GM12878 (cell line): Measurements from ENCODE around the gene ZPBP2. TPM values are rescaled to one million over a fixed set of nuclear protein-coding genes. Genes with fewer than 3 reads are reported as not detected.
A peak's percentile ranks its signal among the peaks of the same experiment; 100 is the strongest.

Experiments used
- ATAC-seq: fragments of 200-7000 bp; cut with Tn5 transposase; 3 replicates; pipeline ENCODE4 v1.9.1; 2020; ENCODE audit warnings: mild to moderate bottlenecking, moderate library complexity
- BruUV-seq: library from RNA; stranded (reverse); fragments of 400-500 nt; replicated peaks from 2 replicates; lab custom pipeline; 2021; lab: Mats Ljungman, UMichigan
- CTCF ChIA-PET: fragments of 300-600 bp; sonication (Branson Sonifier 250); formaldehyde crosslinking; extraction: SDS; loops from one replicate; lab custom pipeline; 2021; ENCODE audit warnings: inconsistent platforms; lab: Yijun Ruan, JAX
- POLR2A ChIA-PET: fragments of 350-600 bp; formaldehyde crosslinking; extraction: SDS; loops from one replicate; lab custom pipeline; 2021; ENCODE audit warnings: inconsistent platforms; lab: Charles Lee
- RAD21 ChIA-PET: fragments of 300-600 bp; sonication (Branson Sonifier 250); formaldehyde crosslinking; loops from one replicate; lab custom pipeline; 2023; ENCODE audit warnings: antibody characterized with exemption; ENCODE audit not compliant: unreplicated experiment; lab: Charles Lee
- SMC1A ChIA-PET: fragments of 300-600 bp; sonication (Branson Sonifier 250); formaldehyde crosslinking; loops from one replicate; lab custom pipeline; 2023; ENCODE audit not compliant: unreplicated experiment, uncharacterized antibody; lab: Charles Lee
- DNase-seq: peaks from one replicate; pipeline ENCODE4 v3.0.0-alpha.2; 2011; ENCODE audit warnings: low read depth, low spot score
- FAIRE-seq: peaks from 3 replicates; lab custom pipeline; 2011; peaks lifted over from hg19 to GRCh38; lab: Jason Lieb, UNC
- H2AFZ ChIP-seq: 2 replicates; pipeline ENCODE4 v1.6.0; 2011; ENCODE audit warnings: low read depth, low read length, control low read depth; ENCODE audit not compliant: control insufficient read depth
- H3K27ac ChIP-seq: 2 replicates; pipeline ENCODE4 v1.5.1; 2011; ENCODE audit warnings: control low read depth; ENCODE audit not compliant: control insufficient read depth, insufficient read depth
- H3K27me3 ChIP-seq, 2 experiments: replicated peaks in 1 of 2; 2 replicates each; pipeline versions ENCODE4 v1.6.0 to v1.6.1; 2011; ENCODE audit warnings: low read length in 1 of 2; ENCODE audit not compliant: control insufficient read depth in 2 of 2, insufficient read depth in 2 of 2
- H3K36me3 ChIP-seq, 2 experiments: 2 replicates each; pipeline ENCODE4 v1.5.1; 2011; ENCODE audit warnings: low read length in 1 of 2; ENCODE audit not compliant: control insufficient read depth in 2 of 2, insufficient read depth in 2 of 2
- H3K4me1 ChIP-seq: 2 replicates; pipeline ENCODE4 v1.6.1; 2011; ENCODE audit warnings: mild to moderate bottlenecking, low read length, moderate library complexity, mixed read lengths; ENCODE audit not compliant: control insufficient read depth, insufficient read depth
- H3K4me2 ChIP-seq: 2 replicates; pipeline ENCODE4 v1.6.0; 2011; ENCODE audit warnings: control low read depth; ENCODE audit not compliant: control insufficient read depth, insufficient read depth
- H3K4me3 ChIP-seq: fragments of 200-600 bp; sonication (generic); 2 replicates; pipeline ENCODE4 v1.5.1; 2016
- H3K79me2 ChIP-seq: 2 replicates; pipeline ENCODE4 v1.6.0; 2011; ENCODE audit warnings: low read length; ENCODE audit not compliant: control insufficient read depth, insufficient read depth
- H3K9ac ChIP-seq: 2 replicates; pipeline ENCODE4 v1.8.0; 2011; ENCODE audit warnings: low read length, control low read depth, mixed read lengths; ENCODE audit not compliant: control insufficient read depth, insufficient read depth
- H3K9me3 ChIP-seq: replicated peaks from 3 replicates; pipeline ENCODE4 v1.5.1; 2011; ENCODE audit warnings: mild to moderate bottlenecking, low read length; ENCODE audit not compliant: control insufficient read depth, insufficient read depth
- H4K20me1 ChIP-seq: 2 replicates; pipeline ENCODE4 v1.6.0; 2011; ENCODE audit not compliant: control insufficient read depth, insufficient read depth
- ATF2 ChIP-seq: IDR thresholded peaks from 2 replicates; pipeline ENCODE4 v1.6.1; 2012; ENCODE audit warnings: low read length, inconsistent platforms
- DPF2 ChIP-seq: fragments of 450-650 bp; IDR thresholded peaks from 2 replicates; pipeline ENCODE4 v1.6.1; 2017; ENCODE audit warnings: mild to moderate bottlenecking
- EED ChIP-seq: sonication (generic); IDR thresholded peaks from 2 replicates; pipeline ENCODE4 v1.6.1; 2016; ENCODE audit warnings: antibody characterized with exemption, low read depth
- ESRRA ChIP-seq: IDR thresholded peaks from 2 replicates; pipeline ENCODE4 v1.6.1; 2012; ENCODE audit warnings: mild to moderate bottlenecking, low read length, improper control_type of control experiment
- FOS ChIP-seq: IDR thresholded peaks from 3 replicates; pipeline ENCODE4 v1.6.1; 2011; ENCODE audit warnings: borderline replicate concordance; ENCODE audit not compliant: insufficient read length; ENCODE audit errors: extremely low read depth
- JUNB ChIP-seq: IDR thresholded peaks from 2 replicates; pipeline ENCODE4 v1.6.1; 2016; ENCODE audit warnings: antibody characterized with exemption, mild to moderate bottlenecking
- MEF2A ChIP-seq: IDR thresholded peaks from 2 replicates; pipeline ENCODE4 v1.6.1; 2011; ENCODE audit warnings: low read depth, mild to moderate bottlenecking, low read length, moderate library complexity; ENCODE audit not compliant: insufficient read depth
- MLLT1 ChIP-seq: fragments of 450-650 bp; IDR thresholded peaks from 2 replicates; pipeline ENCODE4 v1.6.1; 2016; ENCODE audit warnings: mild to moderate bottlenecking
- MTA2 ChIP-seq: fragments of 450-650 bp; IDR thresholded peaks from 2 replicates; pipeline ENCODE4 v1.6.1; 2016; ENCODE audit warnings: low read depth, mild to moderate bottlenecking, moderate library complexity
- NBN ChIP-seq: fragments of 450-650 bp; IDR thresholded peaks from 2 replicates; pipeline ENCODE4 v1.6.1; 2016
- NFIC ChIP-seq: IDR thresholded peaks from 2 replicates; pipeline ENCODE4 v1.6.1; 2012; ENCODE audit warnings: low read depth, mild to moderate bottlenecking, inconsistent platforms, low read length, moderate library complexity
- NR2C1 ChIP-seq: fragments of 450-650 bp; IDR thresholded peaks from 2 replicates; pipeline ENCODE4 v1.6.1; 2017; ENCODE audit warnings: antibody characterized with exemption, mild to moderate bottlenecking, moderate library complexity
- SMAD1 ChIP-seq: fragments of 450-650 bp; IDR thresholded peaks from 2 replicates; pipeline ENCODE4 v1.6.1; 2018; ENCODE audit warnings: mild to moderate bottlenecking, low read depth; ENCODE audit not compliant: partially characterized antibody
- SMC3 ChIP-seq: IDR thresholded peaks from 2 replicates; pipeline ENCODE4 v1.6.1; 2011; ENCODE audit warnings: low read length, improper control_type of control experiment, borderline replicate concordance
- TBL1XR1 ChIP-seq: IDR thresholded peaks from 2 replicates; pipeline ENCODE4 v1.6.1; 2012; ENCODE audit warnings: low read depth, low read length, improper control_type of control experiment
- ZBTB40 ChIP-seq: fragments of 450-650 bp; IDR thresholded peaks from 2 replicates; pipeline ENCODE4 v1.6.1; 2016; ENCODE audit warnings: mild to moderate bottlenecking, moderate library complexity, borderline replicate concordance
- ZZZ3 ChIP-seq: IDR thresholded peaks from 2 replicates; pipeline ENCODE4 v1.6.1; 2011; ENCODE audit warnings: low read depth; ENCODE audit not compliant: control insufficient read depth, insufficient read length
- WGBS: methylation state at CpG from one replicate; pipeline ENCODE4 v1.1.6; 2016; ENCODE audit warnings: low lambda C conversion rate; ENCODE audit not compliant: insufficient replicate concordance, insufficient coverage; ENCODE audit errors: missing lambda C conversion rate; 5-methylcytosine and 5-hydroxymethylcytosine counted together
- in situ Hi-C: fragments of 300-500 bp; cut with MboI; formaldehyde crosslinking; loops from 9 replicates; pipeline ENCODE4 v1.14.3; 2018; ENCODE audit warnings: mixed read lengths
- intact Hi-C: fragments of 100-400 bp; cut with micrococcal nuclease; formaldehyde crosslinking; loops from one replicate; pipeline ENCODE4 v1.14.2; 2022; ENCODE audit not compliant: unreplicated experiment
- polyA plus RNA-seq, 11 experiments: library from polyadenylated mRNA; depleted of rRNA in 4 of 11; unstranded in 6 of 11; stranded (reverse) in 5 of 11; fragments of >200 nt; fragmentation: Nextera tagmentation in 4 of 11; fragmentation: Illumina TruSeq in 1 of 11; extraction: Ambion mirVana in 4 of 11; extraction: Trizol in 1 of 11; gene quantifications; 1 replicate in 1 of 11; 2 replicates in 10 of 11; pipeline versions ENCODE4 v1.2.1 to v1.2.3, GENCODE V29; 2011 to 2016; ENCODE audit warnings: inconsistent platforms in 2 of 11, missing spikeins in 2 of 11, low read depth in 1 of 11
- total RNA-seq, 4 experiments: library from RNA; depleted of rRNA in 3 of 4; stranded (reverse); fragments of >200 nt in 3 of 4; fragmentation: Illumina TruSeq in 1 of 4; extraction: Trizol in 1 of 4; gene quantifications; 2 replicates each; pipeline versions ENCODE4 v1.2.1 to v1.2.3, GENCODE V29; 2013 to 2021

ZPBP2 gene
- total and polyA plus RNA-seq, 10 of the 15 experiments (the other 5 are each of a cell fraction or from before 2014, with no cell fraction given) = 0.33 to 1.0 (median 0.58) TPM

GRCh38 chr17:39818358-39819000, 49.5 kb upstream of the ZPBP2 start:
- ATAC-seq (peak; percentile 59), DNase-seq (no peak), FAIRE-seq (no peak)
- peaks cover 7 to 20% of the 10 kb centered on the region in 2 experiments for H3K36me3 ChIP-seq
- no peak overlapping the region for H3K4me3 ChIP-seq
- no peak overlapping the region for H2AFZ ChIP-seq
- peaks cover 37% of the 10 kb centered on the region for H3K79me2 ChIP-seq
- BruUV-seq = no TSS peak
- CTCF ChIA-PET = interaction anchor here (0.7 to 4.1 kb wide), 5 partner anchors 10 to 162 kb away, joined by 3 to 17 read pairs (median 3); partner anchors contain the start of gene PSMD3
- peak overlapping the region; percentile 24 for H3K4me2 ChIP-seq
- in situ Hi-C loops = no loop called here
- no peak overlapping the region for H3K9ac ChIP-seq
- peaks cover 11% of the 10 kb centered on the region; the same call in 2 of the 3 replicates for H3K9me3 ChIP-seq
- 9% methylated on average over 9 of the region's 9 CpGs for WGBS
- no peaks in the 10 kb centered on the region for H3K27me3 ChIP-seq
- intact Hi-C loops = no loop called here
- RAD21 ChIA-PET = interaction anchor here (0.9 to 4.1 kb wide), 10 partner anchors 11 to 63 kb away, joined by 3 to 49 read pairs (median 5); partner anchors contain the start of gene IKZF3
- SMC1A ChIA-PET = interaction anchor here (0.6 to 4.7 kb wide), 15 partner anchors 10 to 136 kb away, joined by 3 to 35 read pairs (median 5); no protein-coding TSS in a partner anchor
- H4K20me1 ChIP-seq = no peaks in the 10 kb centered on the region
- peak overlapping the region; percentile 62 for H3K27ac ChIP-seq
- peaks cover 42% of the 10 kb centered on the region for H3K4me1 ChIP-seq
- POLR2A ChIA-PET = interaction anchor here (0.8 to 1.5 kb wide), 7 partner anchors 12 to 88 kb away, joined by 3 to 4 read pairs (median 3); partner anchors contain the start of gene MIEN1
- peak; percentile 39; the same call in 1 of the 2 replicates for TF ChIP-seq MTA2
- TF ChIP-seq SMAD1 = no peak
- TF ChIP-seq DPF2 = peak; percentile 57; the same call in 1 of the 2 replicates
- TF ChIP-seq ESRRA = no peak
- no peak for TF ChIP-seq TBL1XR1
- TF ChIP-seq FOS = no peak
- no peak for TF ChIP-seq SMC3
- TF ChIP-seq NFIC = peak; percentile 73
- TF ChIP-seq ZZZ3 = no peak
- peak; percentile 79 for TF ChIP-seq MEF2A
- no peak for TF ChIP-seq ZBTB40
- TF ChIP-seq EED = peak; percentile 42; the same call in 1 of the 2 replicates
- peak; percentile 32; the same call in 1 of the 2 replicates for TF ChIP-seq ATF2
- no peak for TF ChIP-seq JUNB
- no peak for TF ChIP-seq NR2C1
- no peak for TF ChIP-seq MLLT1
- 0 out of 2 replicates have a peak, but pooled peaks have one; percentile 30 for TF ChIP-seq NBN
